ENCODE results near the gene ETV2.

Gene ETV2

GRCh38 chr19:35641515-35642151, at the start of gene ETV2:
ETV2 (plus strand) TSS chr19:35641745; CDS start chr19:35642461, 716 bp downstream.
- no peak for TF ChIP-seq GATA3 (IDR thresholded peaks at IDR 0.05; ENCODE audit: low read depth, low read length)
- no peak for TF ChIP-seq GATA2 (IDR thresholded peaks at IDR 0.05; ENCODE audit: low read depth, low read length)

DNA sequence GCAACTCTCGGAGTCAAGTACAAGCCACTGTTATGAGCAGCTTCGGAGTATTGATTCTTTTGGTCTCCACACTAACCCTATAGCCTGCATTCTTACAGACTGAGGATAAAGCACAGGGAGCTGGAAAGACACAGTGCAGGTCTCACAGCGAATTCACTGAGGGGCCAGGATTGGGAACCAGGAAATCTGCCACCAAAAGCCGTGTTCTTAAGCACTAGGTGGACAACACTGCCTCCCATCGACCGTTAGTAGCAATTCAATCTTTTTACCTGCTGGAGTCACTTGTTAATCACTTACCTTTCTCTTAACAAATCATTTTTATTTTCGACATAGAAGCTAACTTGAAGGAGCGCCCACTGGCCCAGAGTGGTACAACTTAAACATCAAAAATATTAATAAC, 49.3 kb upstream of the ETV2 start:
- no peak for TF ChIP-seq GATA2 (IDR thresholded peaks at IDR 0.05; ENCODE audit: low read depth, low read length)
- no peak for TF ChIP-seq GATA3 (IDR thresholded peaks at IDR 0.05; ENCODE audit: low read depth, low read length)

GRCh38 chr19:35595928-35596327, 45.6 kb upstream of the ETV2 start:
- TF ChIP-seq GATA2 (IDR thresholded peaks at IDR 0.05; ENCODE audit: low read depth, low read length): no peak
- no peak for TF ChIP-seq GATA3 (IDR thresholded peaks at IDR 0.05; ENCODE audit: low read depth, low read length)

DNA sequence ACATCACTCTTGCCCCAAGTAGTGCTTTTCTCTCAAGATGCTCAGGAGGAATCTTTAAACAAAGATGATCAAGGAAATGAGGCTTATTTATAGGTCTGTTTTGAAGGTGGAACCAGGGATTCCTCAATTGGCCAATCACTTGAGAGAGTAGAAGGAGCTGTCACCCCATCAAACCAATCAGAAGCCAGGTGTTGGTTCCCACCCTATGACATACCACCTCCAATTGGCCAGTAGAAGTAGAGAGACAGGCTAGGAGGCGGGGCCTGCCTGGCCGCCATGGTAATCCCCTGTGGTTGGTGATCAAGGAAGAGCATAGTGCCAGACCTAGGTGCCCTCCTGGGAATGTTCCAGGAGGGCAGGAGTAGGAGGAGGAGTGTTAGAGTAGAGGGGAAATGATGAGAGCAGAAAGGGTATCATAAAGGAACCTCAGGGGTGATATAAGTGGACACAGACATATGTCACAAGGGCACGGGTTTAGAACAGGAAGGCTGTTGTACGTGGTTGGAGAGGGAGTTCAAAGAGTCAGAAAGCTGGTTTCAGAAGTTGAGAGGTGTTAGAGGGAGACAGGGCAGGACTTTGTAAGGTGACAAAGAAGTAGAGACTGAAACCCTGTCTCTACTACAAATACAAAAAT, 45.1 kb upstream of the ETV2 start:
- TF ChIP-seq GATA3 (IDR thresholded peaks at IDR 0.05; ENCODE audit: low read depth, low read length): no peak
- no peak for TF ChIP-seq GATA2 (IDR thresholded peaks at IDR 0.05; ENCODE audit: low read depth, low read length)

- TF ChIP-seq GATA3 (IDR thresholded peaks at IDR 0.05; ENCODE audit: low read depth, low read length): no peak
- no peak for TF ChIP-seq GATA2 (IDR thresholded peaks at IDR 0.05; ENCODE audit: low read depth, low read length)
These were observed 39.6 kb upstream of the ETV2 start for GRCh38 chr19:35601971-35602370.

- TF ChIP-seq GATA2 (IDR thresholded peaks at IDR 0.05; ENCODE audit: low read depth, low read length): no peak
- no peak for TF ChIP-seq GATA3 (IDR thresholded peaks at IDR 0.05; ENCODE audit: low read depth, low read length)
These were observed 33.9 kb upstream of the ETV2 start for GRCh38 chr19:35607661-35608060.

GRCh38 chr19:35608251-35608650, 33.3 kb upstream of the ETV2 start:
- TF ChIP-seq GATA2 (IDR thresholded peaks at IDR 0.05; ENCODE audit: low read depth, low read length) (no peak), GATA3 (IDR thresholded peaks at IDR 0.05; ENCODE audit: low read depth, low read length) (no peak)

- TF ChIP-seq GATA3 (IDR thresholded peaks at IDR 0.05; ENCODE audit: low read depth, low read length) (no peak), GATA2 (IDR thresholded peaks at IDR 0.05; ENCODE audit: low read depth, low read length) (no peak)
These were observed 31.6 kb upstream of the ETV2 start for GRCh38 chr19:35609851-35610353.

- no peak for TF ChIP-seq GATA3 (IDR thresholded peaks at IDR 0.05; ENCODE audit: low read depth, low read length)
- TF ChIP-seq GATA2 (IDR thresholded peaks at IDR 0.05; ENCODE audit: low read depth, low read length): no peak
These were observed 29.4 kb upstream of the ETV2 start for GRCh38 chr19:35612224-35612558.

DNA sequence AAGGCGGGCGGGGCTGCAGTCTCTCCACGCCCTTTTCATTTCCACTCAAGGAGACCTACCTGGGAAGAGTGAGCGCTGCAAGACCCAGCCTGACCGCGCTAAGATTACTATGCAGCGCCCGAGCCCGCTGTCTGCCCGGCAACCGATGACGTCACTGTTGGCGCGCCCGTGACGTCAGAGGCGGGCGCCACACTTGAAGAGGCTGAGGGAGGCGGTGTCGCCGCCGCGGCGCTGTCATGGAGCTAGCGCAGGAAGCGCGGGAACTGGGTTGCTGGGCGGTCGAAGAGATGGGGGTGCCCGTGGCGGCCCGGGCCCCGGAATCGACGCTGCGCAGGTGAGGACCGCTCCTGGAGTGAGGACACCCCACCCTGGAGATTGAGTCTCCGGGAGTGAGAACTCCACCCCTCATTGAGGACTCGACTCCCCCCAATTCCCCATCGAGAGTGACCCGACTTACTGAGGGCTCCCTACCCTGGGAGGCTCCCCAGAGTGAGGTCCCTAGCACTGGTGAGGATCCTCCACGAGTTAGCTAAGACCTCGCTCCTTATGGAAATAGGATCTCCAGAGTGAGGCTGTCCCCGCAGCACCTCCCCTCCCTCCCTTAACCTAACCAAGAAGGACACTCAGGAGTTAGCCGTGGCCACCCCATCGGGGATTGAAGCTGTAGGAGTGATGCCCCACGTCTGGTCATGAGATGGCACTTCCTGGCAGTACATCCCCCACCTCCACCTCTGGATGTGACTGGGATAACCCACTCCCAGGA, 28.8 kb upstream of the ETV2 start, which contains the start of gene HAUS5:
Gene HAUS5, plus strand, starts transcription at position 177 of the 763 bp plus-strand sequence. Its CDS starts 60 bp downstream, at position 237.
- TF ChIP-seq GATA2 (IDR thresholded peaks at IDR 0.05; ENCODE audit: low read depth, low read length) (no peak), GATA3 (IDR thresholded peaks at IDR 0.05; ENCODE audit: low read depth, low read length) (no peak)

GRCh38 chr19:35613574-35613973, 28.0 kb upstream of the ETV2 start:
- TF ChIP-seq GATA2 (IDR thresholded peaks at IDR 0.05; ENCODE audit: low read depth, low read length) (no peak), GATA3 (IDR thresholded peaks at IDR 0.05; ENCODE audit: low read depth, low read length) (no peak)

GRCh38 chr19:35615036-35615435, 26.5 kb upstream of the ETV2 start:
- no peak for TF ChIP-seq GATA3 (IDR thresholded peaks at IDR 0.05; ENCODE audit: low read depth, low read length)
- TF ChIP-seq GATA2 (IDR thresholded peaks at IDR 0.05; ENCODE audit: low read depth, low read length): no peak

- TF ChIP-seq GATA2 (IDR thresholded peaks at IDR 0.05; ENCODE audit: low read depth, low read length) (no peak), GATA3 (IDR thresholded peaks at IDR 0.05; ENCODE audit: low read depth, low read length) (no peak)
These were observed 22.7 kb upstream of the ETV2 start for GRCh38 chr19:35618857-35619256.

DNA sequence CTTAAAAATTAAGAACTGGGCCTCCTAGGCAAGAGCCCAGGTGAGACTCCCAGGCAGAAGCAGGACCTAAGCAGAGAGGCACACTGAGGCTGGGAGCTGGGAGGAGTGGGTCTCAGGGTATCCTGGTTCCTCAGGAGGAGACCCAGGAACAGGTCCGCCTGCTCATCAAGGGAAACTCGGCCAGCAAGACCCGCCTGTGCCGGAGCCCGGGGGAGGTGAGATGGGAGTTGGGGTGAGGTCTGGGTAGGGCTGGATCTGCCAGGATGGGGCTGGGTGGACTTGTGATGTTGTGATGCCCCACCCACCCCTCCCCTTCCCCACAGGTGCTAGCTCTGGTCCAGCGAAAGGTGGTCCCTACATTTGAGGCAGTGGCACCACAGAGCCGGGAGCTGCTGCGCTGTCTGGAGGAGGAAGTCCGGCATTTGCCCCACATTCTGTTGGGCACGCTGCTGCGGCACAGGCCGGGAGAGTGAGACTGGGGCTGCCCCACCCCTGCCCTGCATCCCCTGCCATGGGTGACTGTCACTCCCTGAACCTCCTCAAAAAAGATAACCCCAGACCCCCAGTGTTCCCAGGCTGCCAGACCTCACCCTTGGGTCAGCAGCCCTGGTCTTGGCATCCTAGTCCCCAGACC, 22.1 kb upstream of the ETV2 start:
- TF ChIP-seq GATA3 (IDR thresholded peaks at IDR 0.05; ENCODE audit: low read depth, low read length): no peak
